Measurements from ENCODE around the gene EFNB2.

Gene EFNB2

DNA sequence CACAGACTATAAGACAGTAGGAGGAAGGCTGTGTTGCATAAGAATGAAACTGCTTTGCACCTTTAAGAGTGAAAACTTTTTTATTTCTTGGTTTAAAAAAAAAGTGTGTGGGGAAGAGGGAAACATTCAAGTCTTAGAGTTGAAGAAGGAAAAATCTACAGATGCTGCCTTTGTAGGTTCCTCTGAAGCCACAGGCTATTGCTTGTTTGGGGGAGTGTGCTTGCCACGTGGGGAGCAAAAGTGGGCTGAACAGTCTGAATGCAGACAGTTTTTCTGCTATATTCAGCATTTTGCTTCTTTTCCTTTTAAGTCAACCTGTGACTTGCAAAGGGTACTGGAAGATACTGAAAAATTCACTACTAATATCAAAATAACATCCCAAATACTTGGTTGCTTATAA lies 36.9 kb downstream of the EFNB2 start:
- no peak for DNase-seq

DNA sequence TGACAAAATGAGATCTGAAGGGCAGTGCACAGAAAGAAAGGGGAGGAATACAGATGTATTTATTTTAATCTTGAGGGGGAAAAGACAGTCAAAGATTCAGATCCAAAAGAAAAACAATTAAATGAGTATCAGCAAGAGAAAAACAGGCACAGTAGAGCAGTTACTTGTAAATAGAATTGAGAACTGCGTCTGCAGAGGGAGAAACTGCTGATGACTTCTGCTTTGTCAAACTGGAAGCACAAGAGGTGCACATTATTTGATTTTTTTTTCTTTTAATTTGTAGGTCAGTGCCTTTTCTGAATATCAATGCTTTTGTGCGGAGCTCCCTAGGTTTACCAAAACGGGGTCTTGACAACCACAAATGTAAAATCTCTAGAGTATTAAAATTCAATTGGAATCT lies 37.3 kb downstream of the EFNB2 start:
- DNase-seq, result no peak

DNA sequence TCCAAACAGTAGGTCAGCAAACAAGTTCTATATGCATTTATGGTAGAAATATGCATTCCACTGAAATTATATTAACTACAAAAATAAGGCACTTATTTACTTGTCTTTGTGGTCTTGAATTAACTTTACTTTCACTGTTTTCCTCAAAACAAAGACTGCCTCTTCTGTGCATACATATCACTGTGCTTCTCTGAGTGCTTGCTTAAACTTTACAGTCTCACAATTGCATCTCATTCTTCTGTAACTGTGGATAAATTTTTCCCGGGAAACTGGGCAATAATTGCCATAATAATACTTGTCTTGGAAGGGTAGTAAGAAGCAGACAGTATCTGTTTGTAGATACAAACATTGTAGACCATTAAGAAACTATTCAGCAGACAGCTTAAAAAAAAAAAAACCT lies 38.4 kb downstream of the EFNB2 start:
- DNase-seq, result no peak

DNA sequence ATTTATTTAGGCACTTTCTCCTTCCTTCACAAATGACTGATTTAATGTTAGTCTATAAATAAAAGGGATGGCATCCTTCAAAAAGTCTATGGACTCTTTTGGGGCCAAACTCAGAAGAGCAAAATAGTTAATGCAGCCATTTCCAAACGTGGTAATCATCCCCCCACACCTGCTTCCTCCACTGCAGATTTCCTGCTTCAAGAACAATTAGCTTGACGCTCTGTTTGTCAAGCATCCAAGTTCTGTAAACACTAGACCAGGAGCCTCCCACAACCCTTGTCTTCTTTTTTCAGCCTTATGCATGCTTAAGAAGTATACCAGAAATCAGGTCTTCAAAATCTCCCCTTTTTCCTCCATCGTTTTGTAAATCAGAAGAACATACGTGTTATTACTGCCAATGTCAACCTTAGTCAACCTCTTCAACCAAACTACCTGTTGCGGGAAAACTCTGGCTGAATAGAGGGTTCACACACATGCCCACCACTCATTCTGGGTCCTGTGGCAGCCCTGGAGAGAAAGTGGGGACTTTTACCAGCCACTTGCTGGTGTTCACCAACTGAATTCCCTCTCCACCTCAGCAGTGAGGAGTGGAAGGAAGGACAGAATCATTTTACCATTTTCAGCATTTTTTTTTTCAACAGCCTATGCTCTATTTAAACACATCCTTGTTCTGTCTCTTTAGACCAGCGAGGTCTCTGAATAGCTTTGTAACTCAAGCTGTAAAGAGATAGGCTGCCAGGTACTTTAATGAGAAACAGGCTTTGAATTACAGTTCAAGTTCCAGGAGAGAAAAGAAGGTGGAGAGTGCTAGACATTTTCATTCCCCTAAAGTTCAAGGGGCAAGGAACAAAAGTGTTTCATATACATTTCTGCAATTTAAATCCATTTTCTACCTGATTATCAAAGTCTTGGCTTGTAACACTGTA lies 39.1 kb downstream of the EFNB2 start:
- no peak for DNase-seq

DNA sequence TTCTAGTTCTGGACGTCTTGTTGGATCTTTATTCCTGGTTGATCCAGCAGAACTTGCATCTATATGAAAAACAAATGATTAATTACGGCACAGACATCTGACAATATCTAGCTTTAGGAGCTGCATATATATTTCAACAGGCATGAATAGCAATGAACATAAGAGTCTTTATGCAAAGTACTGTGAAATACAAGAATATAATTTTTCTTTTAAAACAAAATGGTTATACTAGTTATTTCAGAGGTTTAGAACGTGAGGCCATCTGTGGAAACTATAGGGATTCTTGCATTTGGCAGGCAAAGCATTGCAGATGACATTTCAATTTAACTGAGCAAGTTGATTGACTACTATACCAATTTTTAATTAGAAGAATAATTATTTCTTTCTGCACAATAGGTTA lies 40.5 kb downstream of the EFNB2 start:
- DNase-seq, result no peak

DNA sequence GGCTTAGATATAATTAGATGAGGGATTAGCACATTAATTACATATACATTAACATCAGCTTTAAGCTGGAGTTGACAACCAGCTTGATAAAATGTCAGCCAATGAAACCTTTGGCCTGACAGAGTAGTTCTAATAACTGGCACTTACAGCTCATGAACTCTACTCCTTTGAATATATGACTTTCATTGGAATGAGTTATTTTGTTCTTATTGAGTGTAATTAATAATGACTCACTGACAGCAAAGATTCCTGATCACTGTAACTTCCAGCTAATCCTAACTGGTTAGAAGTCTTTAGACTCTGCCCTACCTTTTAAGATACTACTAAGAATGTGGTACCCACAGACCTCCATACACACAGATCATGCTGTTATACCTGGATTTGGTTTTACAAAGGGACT lies 41.0 kb downstream of the EFNB2 start:
- no peak for DNase-seq

DNA sequence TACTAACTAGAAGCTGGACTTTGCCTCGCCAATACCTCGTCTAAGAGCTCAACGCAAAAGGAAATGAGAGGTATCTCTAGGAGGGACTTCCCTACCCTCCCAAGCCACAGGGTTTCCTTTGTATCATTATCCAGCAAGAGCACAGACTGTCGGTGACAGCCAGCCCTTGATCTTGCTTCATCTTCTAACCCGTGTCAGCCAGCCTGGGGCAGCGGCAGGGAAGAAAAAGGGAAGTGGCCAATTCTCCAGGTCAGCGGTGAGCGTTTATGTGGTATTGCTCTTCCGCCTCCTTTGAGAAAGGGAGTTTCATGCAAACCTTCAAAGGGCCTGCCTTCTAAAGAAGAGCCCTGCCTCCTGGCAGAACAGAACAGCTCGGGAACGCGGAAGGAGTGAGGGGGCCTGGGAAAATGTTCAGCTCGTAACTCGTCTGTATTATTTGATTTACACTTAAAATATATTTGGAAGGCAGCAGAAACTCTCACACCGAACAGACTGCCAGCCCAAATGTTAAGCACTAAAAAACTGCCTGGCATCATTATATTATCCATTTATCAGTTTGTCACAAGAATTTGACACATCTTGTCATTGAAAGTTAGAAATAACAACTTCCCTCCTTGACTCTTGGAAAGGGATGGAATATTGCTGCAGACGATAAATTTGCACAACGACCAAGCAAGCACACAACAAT lies 41.8 kb downstream of the EFNB2 start:
- no peak for DNase-seq

DNA sequence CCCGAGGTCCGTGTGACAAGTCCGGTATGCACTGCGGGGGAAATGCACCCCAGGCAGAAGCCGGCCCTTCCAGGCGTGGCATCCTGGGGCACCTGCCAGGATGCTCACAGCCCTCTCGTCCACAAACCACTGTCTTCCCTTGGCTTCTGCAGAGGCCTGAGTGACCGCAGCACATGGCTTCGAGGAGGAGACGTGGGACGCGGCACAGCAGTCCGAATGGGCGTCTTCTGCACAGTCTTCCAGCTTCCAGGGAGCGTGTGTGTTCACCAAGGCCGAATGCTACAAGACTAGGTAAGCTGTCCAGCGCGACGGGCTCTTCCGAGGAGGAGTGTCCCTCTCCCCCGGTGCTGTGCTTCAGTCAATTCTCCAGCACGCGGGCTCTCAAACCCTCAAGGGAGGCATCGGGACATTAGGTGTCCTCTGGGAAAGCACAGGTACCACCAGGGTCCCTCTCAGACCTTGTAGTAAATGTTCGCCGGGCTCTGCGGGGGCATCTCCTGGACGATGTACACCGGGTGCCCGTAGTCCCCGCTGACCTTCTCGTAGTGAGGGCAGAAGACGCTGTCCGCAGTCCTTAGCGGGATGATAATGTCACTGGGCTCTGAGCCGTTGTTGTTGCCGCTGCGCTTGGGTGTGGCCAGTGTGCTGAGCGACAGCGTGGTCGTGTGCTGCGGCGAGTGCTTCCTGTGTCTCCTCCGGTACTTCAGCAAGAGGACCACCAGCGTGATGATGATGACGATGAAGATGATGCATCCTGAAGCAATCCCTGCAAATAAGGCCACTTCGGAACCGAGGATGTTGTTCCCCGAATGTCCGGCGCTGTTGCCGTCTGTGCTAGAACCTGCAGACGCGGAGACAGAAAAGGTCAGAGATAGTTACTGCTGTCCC lies 42.6 kb downstream of the EFNB2 start:
- DNase-seq, result no peak

DNA sequence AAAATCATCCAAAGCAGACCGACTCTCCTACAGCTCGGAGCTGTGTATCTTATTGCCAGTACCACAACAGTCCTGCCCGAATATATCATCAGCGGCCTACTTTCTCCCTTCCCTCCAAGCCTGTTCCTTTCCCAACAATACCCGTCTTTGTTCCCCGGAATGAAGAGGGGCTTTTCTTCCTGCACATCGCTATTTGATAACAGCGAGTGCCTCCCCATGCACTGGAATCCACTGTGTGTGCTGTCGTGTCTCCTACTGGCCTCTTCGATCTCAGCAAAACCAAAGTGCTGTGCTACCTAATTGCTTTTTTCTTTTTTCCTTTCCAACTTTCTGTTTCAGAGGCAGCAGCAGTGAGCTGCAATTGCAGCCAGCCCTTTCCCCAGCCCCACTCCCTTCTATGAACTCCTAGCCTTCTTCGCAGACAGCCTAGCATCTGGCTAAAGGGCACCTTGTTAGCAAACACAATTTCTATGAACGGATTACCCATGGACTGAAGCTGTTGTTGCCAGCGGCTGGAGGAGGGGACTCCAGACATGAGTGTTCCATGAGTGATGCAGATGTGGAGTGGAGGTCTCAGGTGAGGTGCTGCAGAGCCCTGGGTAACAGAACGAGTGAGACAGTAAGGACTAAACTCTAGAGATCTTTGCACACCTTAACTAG lies 43.4 kb downstream of the EFNB2 start:
- no peak for DNase-seq

DNA sequence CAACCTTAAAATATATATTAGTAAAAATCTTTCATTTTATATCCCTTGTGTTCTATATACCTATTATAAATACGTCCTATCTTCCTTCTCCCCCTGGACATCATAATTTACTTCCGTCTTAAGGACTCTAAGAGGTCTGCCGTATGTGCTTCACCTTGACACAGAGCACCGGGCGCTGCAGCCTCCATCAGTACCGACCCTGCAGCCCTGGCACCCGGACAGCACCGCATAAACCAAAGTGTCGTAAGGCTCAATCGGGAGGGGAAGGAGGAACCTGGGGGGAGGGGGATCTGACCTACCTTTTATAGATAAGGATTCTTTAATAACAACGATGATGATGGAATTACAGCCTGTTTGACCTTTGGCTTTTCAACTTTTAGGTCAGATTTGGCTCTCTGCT lies 44.0 kb downstream of the EFNB2 start:
- no peak for DNase-seq

DNA sequence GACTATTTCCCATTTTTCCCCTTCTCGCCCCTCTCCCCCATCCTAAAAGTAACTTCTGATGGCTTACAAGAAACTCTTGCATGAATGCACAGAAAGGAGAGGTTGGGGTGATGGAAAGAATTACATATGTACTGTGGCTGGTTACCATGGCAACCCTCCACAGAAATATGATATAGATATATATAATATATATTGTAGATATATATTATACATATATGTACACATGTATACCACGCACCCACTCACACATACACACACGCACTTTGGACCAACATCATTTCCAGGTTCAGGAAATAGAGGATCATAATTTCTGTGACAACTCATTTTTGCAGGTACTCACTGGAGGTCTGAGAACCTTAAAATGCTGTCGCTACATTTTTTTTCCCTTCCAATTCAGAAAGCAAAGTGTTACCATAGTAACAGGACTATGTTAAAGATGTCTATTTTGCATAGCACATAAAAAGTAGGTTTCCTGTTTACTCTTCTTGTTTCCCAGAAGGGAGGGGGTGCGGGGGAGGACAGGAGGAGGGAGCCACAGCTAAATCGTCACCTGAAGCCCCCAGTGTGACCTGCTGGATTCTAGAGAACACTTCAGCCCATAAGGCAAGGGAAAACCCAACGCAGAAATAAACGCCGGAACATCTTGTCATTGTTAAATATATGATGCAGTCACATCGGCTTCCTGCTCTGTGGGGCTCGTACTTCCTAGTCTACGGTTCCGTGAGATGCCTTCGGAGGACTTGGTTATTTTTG lies 44.7 kb downstream of the EFNB2 start:
- no peak for DNase-seq

DNA sequence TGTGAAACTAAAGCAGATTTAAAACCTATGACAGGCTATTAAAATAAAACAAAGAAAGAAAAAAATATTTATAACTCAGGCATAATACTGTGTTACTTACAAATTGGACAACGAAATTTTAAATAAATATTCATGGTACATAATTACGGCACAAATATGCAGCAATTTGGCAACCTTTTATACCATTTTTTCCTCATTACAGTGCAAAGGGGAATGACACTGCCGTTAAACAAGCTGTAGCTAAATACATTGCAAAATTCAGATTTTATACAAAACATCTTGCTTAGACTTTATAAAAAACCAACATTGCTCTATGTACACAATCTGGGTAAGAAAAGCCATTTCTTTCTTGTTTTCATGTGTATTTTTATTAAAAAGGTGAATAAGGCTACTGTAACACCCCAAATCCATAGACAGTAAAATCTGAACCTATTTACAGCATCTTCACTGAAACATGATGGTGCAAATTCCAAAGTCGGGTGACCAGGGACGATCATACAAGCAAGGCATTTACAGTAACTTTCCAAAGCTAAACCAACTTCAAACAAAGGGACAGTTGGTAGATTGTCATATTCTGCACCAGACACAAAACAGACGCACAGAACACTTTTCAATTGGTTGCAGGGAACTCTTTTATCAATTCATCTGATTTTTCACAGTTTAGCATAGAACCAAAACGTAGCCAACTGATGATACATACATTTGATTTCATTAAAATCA lies 45.5 kb downstream of the EFNB2 start:
- DNase-seq, result no peak

DNA sequence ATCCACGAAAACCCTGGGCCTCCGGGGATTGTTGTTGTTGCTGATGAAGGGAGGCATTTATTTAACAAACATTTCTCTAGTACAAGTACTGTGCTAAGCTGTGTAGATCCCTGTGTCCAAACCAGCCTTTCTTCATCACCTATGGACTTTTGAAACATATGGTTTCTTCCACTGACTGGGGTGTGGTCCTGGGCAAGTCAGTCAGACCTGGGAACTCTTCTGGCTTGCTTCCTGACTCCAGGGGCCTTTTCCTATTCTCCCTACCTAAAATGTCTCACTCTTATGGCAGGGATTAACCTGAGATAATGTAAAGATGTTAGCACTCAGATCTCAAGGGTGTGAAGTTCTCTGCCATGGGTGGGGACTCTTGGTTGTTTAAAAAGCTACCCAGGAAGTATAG lies 46.8 kb downstream of the EFNB2 start:
- no peak for DNase-seq

DNA sequence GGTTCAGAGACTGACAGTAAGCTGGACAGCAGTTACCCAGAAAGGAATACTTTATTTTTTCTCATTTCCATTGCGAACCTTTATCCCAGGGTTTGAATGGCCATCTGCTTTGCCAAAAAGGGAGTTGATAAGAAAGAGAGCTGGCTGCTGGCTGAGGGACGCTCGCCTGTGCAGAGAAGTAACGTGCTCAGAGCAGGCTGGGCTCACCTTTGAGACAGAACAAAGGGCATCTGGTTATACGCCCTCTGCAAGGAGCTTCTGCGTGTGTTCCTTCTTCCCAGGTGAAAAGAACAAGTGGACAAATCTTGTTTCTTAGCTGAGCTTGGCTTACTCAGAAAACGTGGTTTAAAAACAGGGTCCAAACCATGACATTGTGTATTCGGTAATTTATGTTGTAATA lies 47.4 kb downstream of the EFNB2 start:
- DNase-seq, result no peak

DNA sequence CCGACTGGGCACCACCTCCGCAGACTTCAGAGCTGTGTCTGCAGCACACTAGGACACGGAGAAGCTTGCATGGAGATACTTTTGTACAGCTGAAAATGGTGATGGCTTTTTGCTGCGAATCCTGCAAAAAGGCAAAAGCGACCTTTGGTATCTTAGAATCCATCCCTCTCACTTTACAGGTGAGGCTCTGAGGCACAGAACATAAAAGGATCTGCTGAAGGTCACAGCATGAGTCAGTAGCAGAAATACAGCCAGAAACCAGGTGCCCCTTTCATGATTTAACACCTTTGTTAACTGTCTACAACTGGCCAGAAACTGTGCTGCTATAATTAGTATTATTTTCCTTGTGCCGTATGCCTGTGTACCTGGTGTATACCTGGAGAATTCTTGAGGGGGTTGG lies 48.3 kb downstream of the EFNB2 start:
- DNase-seq, result no peak

DNA sequence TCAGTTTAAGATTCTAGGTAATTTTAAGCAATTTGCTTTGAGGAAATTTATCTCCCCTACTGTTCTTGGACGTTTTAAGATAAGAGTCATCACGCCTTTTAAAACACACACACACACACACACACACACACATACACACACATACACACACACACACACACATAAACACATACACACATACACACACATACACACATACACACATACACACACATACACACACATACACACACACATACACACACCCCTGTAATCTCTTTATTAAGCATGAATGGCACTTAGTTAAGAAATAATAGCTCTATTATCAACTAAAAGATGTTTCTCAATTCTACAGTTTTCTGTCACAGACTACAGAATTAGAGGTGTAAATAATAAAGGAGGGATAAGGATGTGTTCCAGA lies 49.2 kb downstream of the EFNB2 start:
- DNase-seq, result no peak

DNA sequence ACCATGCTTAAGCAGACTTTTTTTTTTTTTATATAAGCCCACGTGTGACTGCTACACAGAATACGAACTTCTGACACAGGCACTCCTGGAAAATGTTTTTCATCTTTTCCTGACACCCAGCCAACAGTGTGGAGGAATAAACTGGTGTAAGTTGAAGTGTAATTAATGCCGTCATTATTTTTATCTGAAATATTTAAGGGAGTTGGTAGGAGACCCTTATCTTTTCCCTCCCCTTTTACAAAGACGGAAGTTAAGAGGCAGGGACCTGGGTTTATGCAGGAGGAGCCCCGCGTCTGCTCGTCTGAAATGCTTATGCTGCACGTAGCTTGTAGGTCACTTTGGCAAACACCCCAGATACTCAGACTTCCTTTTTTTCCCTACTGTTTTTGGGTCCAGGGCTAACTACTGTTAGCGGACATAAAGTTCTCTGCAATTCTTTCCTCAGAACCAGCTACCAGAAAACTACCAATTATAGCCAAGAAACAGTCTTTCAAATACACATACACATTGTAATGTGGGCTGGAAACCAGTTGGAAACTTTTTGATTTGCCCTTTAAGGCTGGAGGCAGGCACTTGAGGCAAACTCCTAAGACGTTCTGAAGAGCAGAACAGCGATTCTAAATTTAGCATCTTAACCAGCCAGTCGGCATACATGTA lies 50.8 kb downstream of the EFNB2 start:
- no peak for DNase-seq

DNA sequence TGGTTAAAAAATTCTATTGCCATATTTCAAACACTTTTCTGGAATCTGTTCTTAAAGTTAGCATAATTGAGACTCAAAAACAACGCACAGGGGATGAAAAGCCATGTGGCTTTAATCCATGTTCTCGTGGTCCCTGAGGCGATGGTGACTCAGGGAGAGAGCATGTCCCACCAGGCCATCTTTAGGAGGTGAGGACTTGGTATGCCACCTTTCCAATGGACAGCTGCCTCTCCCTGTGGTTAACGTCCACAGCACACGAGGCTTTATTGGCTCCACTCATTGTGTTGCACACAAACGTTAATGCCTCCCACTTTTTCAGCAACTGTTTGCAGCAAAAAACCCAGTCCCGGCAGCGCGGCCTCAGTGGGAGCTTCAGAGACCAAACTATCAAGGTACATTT lies 51.4 kb downstream of the EFNB2 start:
- DNase-seq, result no peak

DNA sequence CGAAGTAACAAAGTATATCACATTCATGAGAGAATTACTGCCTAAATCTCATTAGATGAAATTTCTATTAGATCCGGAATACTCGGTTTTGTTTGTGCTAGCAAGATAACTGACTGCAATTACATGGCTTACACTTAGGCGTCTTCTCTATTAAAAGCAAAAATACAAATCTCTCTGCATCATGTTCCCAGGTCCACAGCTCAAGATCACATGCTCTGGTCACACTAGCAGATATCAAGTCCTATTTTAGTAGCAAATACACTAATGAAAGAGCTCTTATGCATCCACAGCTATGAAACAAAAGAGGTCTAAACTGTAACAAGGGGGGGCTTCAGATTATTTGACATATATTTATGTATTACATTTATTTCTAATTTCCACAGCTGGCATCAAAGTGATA lies 53.5 kb downstream of the EFNB2 start:
- no peak for DNase-seq

DNA sequence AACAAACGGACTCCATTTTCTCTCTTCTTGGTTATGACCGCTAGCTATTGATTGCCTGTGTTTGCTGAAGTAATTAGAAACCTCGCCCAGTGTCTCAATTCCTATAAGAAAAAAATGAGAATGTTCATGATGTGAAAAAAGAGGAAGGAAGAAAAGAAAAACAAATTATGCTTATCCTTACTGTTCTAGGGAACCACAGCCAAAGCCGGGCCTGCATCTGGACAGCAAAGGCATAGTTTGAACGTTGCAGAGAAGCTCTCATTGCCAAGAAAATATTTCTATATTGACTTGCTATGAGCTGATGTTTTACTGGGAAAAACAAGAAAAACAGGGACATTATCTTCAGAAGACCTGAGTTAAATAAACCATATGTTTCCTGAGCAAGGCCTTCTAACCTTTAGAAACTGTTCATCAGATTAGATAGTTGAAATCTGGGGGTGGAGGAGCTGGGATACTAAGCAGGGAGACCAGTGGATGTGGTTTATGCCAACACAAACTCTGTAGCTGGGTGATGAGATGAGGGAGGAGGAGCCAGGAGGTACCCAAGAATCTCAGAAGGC lies 55.0 kb downstream of the EFNB2 start:
- no peak for DNase-seq

DNA sequence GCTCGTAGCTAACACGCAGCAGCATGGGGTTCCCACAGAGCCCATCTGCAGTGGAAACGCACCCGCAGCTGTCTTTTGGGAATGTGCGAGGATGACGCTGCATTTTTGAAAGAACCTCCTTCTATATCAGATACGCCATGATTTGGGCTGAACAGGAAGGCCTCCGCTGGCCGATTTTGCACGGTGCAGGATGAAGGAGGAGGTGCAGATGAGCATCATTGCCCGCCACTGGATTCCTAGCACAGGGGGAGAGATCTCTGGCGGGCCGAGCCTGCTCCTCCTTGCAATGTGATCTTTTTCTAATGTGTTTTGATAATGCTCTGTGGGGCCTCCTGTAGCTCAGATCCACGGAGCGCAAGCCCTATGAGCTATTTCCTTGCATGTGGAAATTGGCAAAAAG lies 55.5 kb downstream of the EFNB2 start:
- no peak for DNase-seq
